SU-DHL-6 (cell line): ENCODE results near the gene PCOLCE2.

Experiments used
- CTCF ChIP-seq: fragments of 200-600 bp; sonication (generic); IDR thresholded peaks from one replicate; pipeline ENCODE4 v1.5.1; 2017; ENCODE audit warnings: antibody characterized with exemption, mild to moderate bottlenecking, low read length, moderate library complexity; ENCODE audit not compliant: insufficient read depth, poor library complexity, severe bottlenecking
- EZH2phosphoT487 ChIP-seq: fragments of 200-600 bp; sonication (generic), shearing (Covaris generic); conservative IDR thresholded peaks from 2 replicates; pipeline ENCODE4 v1.6.1; 2018; ENCODE audit warnings: mild to moderate bottlenecking, antibody characterized with exemption, low read length, moderate library complexity, mixed read lengths

- TF ChIP-seq EZH2phosphoT487: no peak
- no peak for TF ChIP-seq CTCF
Measured at GRCh38 chr3:142801746-142802145, 87.1 kb downstream of the PCOLCE2 start.
